Mesendoderm (in vitro differentiated cells): ENCODE measurements around the gene RPF1.

Source experiments
- DNase-seq: peaks from one replicate; pipeline ENCODE4 v3.0.0; 2013
- H2AK5ac ChIP-seq: 2 replicates; pipeline ENCODE4 v1.6.1; 2013; ENCODE audit warnings: low read length, inconsistent platforms
- H2BK120ac ChIP-seq: 2 replicates; pipeline ENCODE4 v1.6.1; 2013; ENCODE audit warnings: low read depth, mild to moderate bottlenecking, low read length, moderate library complexity, mixed read lengths
- H2BK15ac ChIP-seq: replicated peaks from 2 replicates; pipeline ENCODE4 v1.6.1; 2013; ENCODE audit warnings: low read depth, mild to moderate bottlenecking, moderate library complexity
- H2BK5ac ChIP-seq: 2 replicates; pipeline ENCODE4 v1.6.1; 2013; ENCODE audit warnings: low read length, inconsistent platforms
- H3K18ac ChIP-seq: 2 replicates; pipeline ENCODE4 v1.6.1; 2013; ENCODE audit warnings: mild to moderate bottlenecking, low read length, mixed read lengths
- H3K23ac ChIP-seq: one replicate; pipeline ENCODE4 v1.6.1; 2013; ENCODE audit warnings: low read length
- H3K27ac ChIP-seq: 2 replicates; pipeline ENCODE4 v1.5.1; 2013; ENCODE audit warnings: low read depth, mild to moderate bottlenecking, inconsistent platforms, low read length, moderate library complexity
- H3K27me3 ChIP-seq: 2 replicates; pipeline ENCODE4 v1.6.1; 2013; ENCODE audit warnings: low read length, control low read depth, mild to moderate bottlenecking, inconsistent platforms; ENCODE audit not compliant: insufficient read depth, poor library complexity
- H3K36me3 ChIP-seq: 2 replicates; pipeline ENCODE4 v1.6.1; 2013; ENCODE audit warnings: low read length, inconsistent platforms; ENCODE audit not compliant: control insufficient read depth, insufficient read depth
- H3K4ac ChIP-seq: one replicate; pipeline ENCODE4 v1.6.1; 2013; ENCODE audit warnings: low read depth, mild to moderate bottlenecking, low read length, moderate library complexity
- H3K4me1 ChIP-seq: 2 replicates; pipeline ENCODE4 v1.6.1; 2013; ENCODE audit warnings: low read depth, low read length, inconsistent platforms; ENCODE audit not compliant: control insufficient read depth
- H3K4me2 ChIP-seq: 2 replicates; pipeline ENCODE4 v1.6.1; 2013; ENCODE audit warnings: low read length
- H3K4me3 ChIP-seq: 2 replicates; pipeline ENCODE4 v1.5.1; 2013; ENCODE audit warnings: mild to moderate bottlenecking, low read length
- H3K56ac ChIP-seq: one replicate; pipeline ENCODE4 v1.6.1; 2013; ENCODE audit warnings: low read length
- H3K79me1 ChIP-seq: 2 replicates; pipeline ENCODE4 v1.6.1; 2013; ENCODE audit warnings: low read length, inconsistent platforms
- H3K79me2 ChIP-seq: 2 replicates; pipeline ENCODE4 v1.6.1; 2013; ENCODE audit warnings: mild to moderate bottlenecking, low read length; ENCODE audit not compliant: control insufficient read depth, insufficient read depth
- H3K9ac ChIP-seq: 2 replicates; pipeline ENCODE4 v1.6.1; 2013; ENCODE audit warnings: low read length, inconsistent platforms
- H4K5ac ChIP-seq: one replicate; pipeline ENCODE4 v1.6.1; 2013; ENCODE audit warnings: low read length
- H4K8ac ChIP-seq: one replicate; pipeline ENCODE4 v1.6.1; 2013; ENCODE audit warnings: low read depth, mild to moderate bottlenecking, control low read depth, low read length, moderate library complexity
- WGBS: extraction: QIAGEN DNeasy Blood & Tissue Kit; methylation state at CpG from one replicate; pipeline ENCODE4 v1.1.7; 2013; ENCODE audit warnings: low lambda C conversion rate, missing lambda C conversion rate; ENCODE audit not compliant: insufficient coverage; ENCODE audit errors: extremely low coverage; 5-methylcytosine and 5-hydroxymethylcytosine counted together

Gene RPF1

DNA sequence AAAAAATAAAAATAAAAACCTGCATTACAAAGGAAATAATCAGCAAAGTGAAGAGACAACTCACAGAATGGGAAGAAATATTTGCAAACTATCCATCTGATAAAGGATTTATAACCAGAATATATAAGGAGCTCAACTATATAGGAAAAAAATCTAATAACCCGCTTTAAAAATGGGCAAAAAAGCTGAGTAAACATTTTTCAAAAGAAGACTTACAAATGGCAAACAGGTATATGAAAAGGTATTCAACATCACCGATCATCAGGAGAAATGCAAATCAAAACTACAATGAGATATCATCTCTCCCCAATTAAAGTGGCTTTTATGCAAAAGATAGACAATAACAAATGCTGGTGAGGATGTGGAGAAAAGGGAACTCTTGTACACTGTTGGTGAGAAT is 31.1 kb downstream of the RPF1 start:
- Histone ChIP-seq H2AK5ac (no peak overlapping the region), H3K4me3 (no peak overlapping the region), H3K27me3 (no peaks in the 10 kb centered on the region), H2BK120ac (no peak overlapping the region), H3K9ac (no peak overlapping the region), H3K56ac (no peak overlapping the region), H3K23ac (no peak overlapping the region), H3K36me3 (no peaks in the 10 kb centered on the region), H4K5ac (no peak overlapping the region), H3K79me1 (peaks cover under 1% of the 10 kb centered on the region), H3K27ac (no peak overlapping the region), H3K4me1 (no peaks in the 10 kb centered on the region), H3K79me2 (peaks cover 5% of the 10 kb centered on the region), H3K4ac (no peak overlapping the region), H3K18ac (no peak overlapping the region), H4K8ac (no peak overlapping the region), H2BK15ac (no peak overlapping the region), H3K4me2 (no peak overlapping the region), H2BK5ac (no peak overlapping the region)
- WGBS = no CpG with 5 or more reads among the region's 2 CpGs
- DNase-seq = no peak

DNA sequence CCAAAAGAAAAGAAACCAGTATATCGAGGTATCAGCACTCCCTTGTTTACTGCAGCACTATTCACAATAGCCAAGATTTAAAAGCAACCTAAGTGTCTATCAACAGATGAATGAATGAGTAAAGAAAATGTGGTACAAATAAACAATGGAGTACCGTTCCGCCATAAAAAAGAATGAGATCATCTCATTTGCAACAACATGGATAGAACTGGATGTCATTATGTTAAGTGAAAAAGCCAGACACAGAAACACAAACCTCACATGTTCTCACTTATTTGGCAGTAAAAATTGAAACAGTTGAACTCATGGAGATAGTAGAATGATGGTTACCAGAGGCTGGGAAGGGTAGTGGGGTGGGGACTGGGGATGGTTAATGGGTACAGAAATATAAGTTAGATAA is 31.6 kb downstream of the RPF1 start:
- Histone ChIP-seq H3K4ac (no peak overlapping the region), H3K36me3 (no peaks in the 10 kb centered on the region), H3K9ac (no peak overlapping the region), H4K5ac (no peak overlapping the region), H3K79me2 (no peaks in the 10 kb centered on the region), H3K56ac (no peak overlapping the region), H3K4me3 (no peak overlapping the region), H2AK5ac (no peak overlapping the region), H2BK120ac (no peak overlapping the region), H3K4me2 (no peak overlapping the region), H3K27ac (no peak overlapping the region), H3K79me1 (no peaks in the 10 kb centered on the region), H2BK15ac (no peak overlapping the region), H3K23ac (no peak overlapping the region), H3K27me3 (no peaks in the 10 kb centered on the region), H2BK5ac (no peak overlapping the region), H4K8ac (no peak overlapping the region), H3K18ac (no peak overlapping the region), H3K4me1 (no peaks in the 10 kb centered on the region)
- DNase-seq = no peak
- no CpG with 5 or more reads among the region's 3 CpGs for WGBS

GRCh38 chr1:84524590-84524989 is 45.5 kb downstream of the RPF1 start:
- H3K56ac ChIP-seq = no peak overlapping the region
- no peak overlapping the region for H3K23ac ChIP-seq
- no peak overlapping the region for H3K4me3 ChIP-seq
- H2BK120ac ChIP-seq = no peak overlapping the region
- no peak overlapping the region for H2AK5ac ChIP-seq
- no peak overlapping the region for H4K8ac ChIP-seq
- H4K5ac ChIP-seq = no peak overlapping the region
- no peaks in the 10 kb centered on the region for H3K79me1 ChIP-seq
- no peak overlapping the region for H3K27ac ChIP-seq
- H3K9ac ChIP-seq = no peak overlapping the region
- H3K18ac ChIP-seq = no peak overlapping the region
- no peak overlapping the region for H2BK15ac ChIP-seq
- H3K4me1 ChIP-seq = no peaks in the 10 kb centered on the region
- H3K79me2 ChIP-seq = no peaks in the 10 kb centered on the region
- H2BK5ac ChIP-seq = no peak overlapping the region
- no peak overlapping the region for H3K4me2 ChIP-seq
- no peak for DNase-seq
- H3K27me3 ChIP-seq = no peaks in the 10 kb centered on the region
- H3K4ac ChIP-seq = no peak overlapping the region
- H3K36me3 ChIP-seq = no peaks in the 10 kb centered on the region

DNA sequence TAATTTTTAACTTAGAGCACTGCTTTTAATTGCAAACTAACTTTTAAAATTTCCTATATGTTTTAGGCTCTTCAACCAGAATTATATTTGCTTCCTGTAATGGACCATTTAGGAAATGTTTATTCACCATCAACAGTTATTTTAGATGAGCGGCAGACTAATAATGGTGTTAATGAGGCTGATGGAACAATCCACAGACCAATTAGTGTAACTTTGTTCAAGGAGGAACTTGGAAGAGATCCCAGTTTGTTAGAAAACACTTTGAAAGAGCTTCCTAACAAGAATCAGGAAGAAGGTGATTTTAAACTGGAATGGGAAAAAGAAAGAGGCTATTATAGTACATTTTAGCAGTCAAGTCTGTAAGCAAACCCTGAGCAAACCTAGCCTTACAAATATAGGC is 46.7 kb downstream of the RPF1 start:
- no peak for DNase-seq
- Histone ChIP-seq H3K23ac (no peak overlapping the region), H3K4me1 (no peaks in the 10 kb centered on the region), H2BK120ac (no peak overlapping the region), H3K27ac (no peak overlapping the region), H3K79me1 (no peaks in the 10 kb centered on the region), H2AK5ac (no peak overlapping the region), H3K36me3 (no peaks in the 10 kb centered on the region), H3K56ac (no peak overlapping the region), H3K4ac (no peak overlapping the region), H3K4me3 (no peak overlapping the region), H3K27me3 (no peaks in the 10 kb centered on the region), H3K79me2 (no peaks in the 10 kb centered on the region), H4K5ac (no peak overlapping the region), H3K4me2 (no peak overlapping the region), H3K9ac (no peak overlapping the region), H3K18ac (no peak overlapping the region), H2BK5ac (no peak overlapping the region), H4K8ac (no peak overlapping the region), H2BK15ac (no peak overlapping the region)
- WGBS = no CpG with 5 or more reads among the region's 1 CpG

DNA sequence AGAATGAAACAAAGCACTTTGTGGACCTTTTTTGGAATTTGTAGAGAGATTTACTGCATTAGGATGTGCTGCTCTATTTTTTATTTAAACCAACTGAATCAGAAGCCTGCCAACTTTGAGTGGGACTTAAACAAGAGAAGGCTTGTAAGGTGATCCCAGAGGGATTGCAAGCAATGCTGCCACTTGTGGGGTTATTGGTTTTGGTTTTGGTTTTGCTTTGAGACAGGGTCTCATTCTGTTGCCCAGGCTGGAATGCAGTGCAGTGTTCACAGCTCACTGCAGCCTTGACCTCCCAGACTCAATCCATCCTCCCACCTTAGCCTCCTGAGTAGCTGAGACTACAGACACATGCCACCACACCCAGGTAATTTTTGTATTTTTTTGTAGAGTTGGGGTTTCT is 59.5 kb downstream of the RPF1 start:
- Histone ChIP-seq H3K27ac (no peak overlapping the region), H3K9ac (no peak overlapping the region), H3K23ac (no peak overlapping the region), H3K4me3 (no peak overlapping the region), H4K5ac (no peak overlapping the region), H2BK5ac (no peak overlapping the region), H3K56ac (no peak overlapping the region), H2AK5ac (no peak overlapping the region), H3K4me1 (no peaks in the 10 kb centered on the region), H3K18ac (no peak overlapping the region), H2BK120ac (no peak overlapping the region), H3K4ac (no peak overlapping the region), H3K27me3 (no peaks in the 10 kb centered on the region), H3K79me2 (no peaks in the 10 kb centered on the region), H2BK15ac (no peak overlapping the region), H3K79me1 (no peaks in the 10 kb centered on the region), H3K4me2 (no peak overlapping the region), H4K8ac (no peak overlapping the region), H3K36me3 (no peaks in the 10 kb centered on the region)
- no peak for DNase-seq

GRCh38 chr1:84539972-84540371 is 60.9 kb downstream of the RPF1 start:
- no peak overlapping the region for H3K4me3 ChIP-seq
- no peak overlapping the region for H3K27ac ChIP-seq
- WGBS = no CpG with 5 or more reads among the region's 3 CpGs
- no peak overlapping the region for H2BK120ac ChIP-seq
- H3K9ac ChIP-seq = no peak overlapping the region
- H3K23ac ChIP-seq = no peak overlapping the region
- no peak overlapping the region for H2BK5ac ChIP-seq
- H3K79me1 ChIP-seq = no peaks in the 10 kb centered on the region
- no peak overlapping the region for H3K18ac ChIP-seq
- no peak overlapping the region for H2BK15ac ChIP-seq
- DNase-seq = no peak
- no peak overlapping the region for H3K4me2 ChIP-seq
- H3K27me3 ChIP-seq = no peaks in the 10 kb centered on the region
- no peaks in the 10 kb centered on the region for H3K4me1 ChIP-seq
- no peaks in the 10 kb centered on the region for H3K79me2 ChIP-seq
- no peak overlapping the region for H3K4ac ChIP-seq
- no peaks in the 10 kb centered on the region for H3K36me3 ChIP-seq
- no peak overlapping the region for H2AK5ac ChIP-seq
- H4K8ac ChIP-seq = no peak overlapping the region
- no peak overlapping the region for H4K5ac ChIP-seq
- H3K56ac ChIP-seq = no peak overlapping the region
